Astrocyte of the hippocampus (primary cell): ENCODE data around the gene CEP152.
"Not testable (repeated sequence)": the region's sequence is repeated elsewhere in the genome, so short reads cannot be mapped to it uniquely, and the experiment has no call there.

Experiments used
- DNase-seq: peaks from one replicate; pipeline ENCODE4 v3.0.0; 2011; ENCODE audit warnings: low read depth, low spot score

CEP152 gene

DNA sequence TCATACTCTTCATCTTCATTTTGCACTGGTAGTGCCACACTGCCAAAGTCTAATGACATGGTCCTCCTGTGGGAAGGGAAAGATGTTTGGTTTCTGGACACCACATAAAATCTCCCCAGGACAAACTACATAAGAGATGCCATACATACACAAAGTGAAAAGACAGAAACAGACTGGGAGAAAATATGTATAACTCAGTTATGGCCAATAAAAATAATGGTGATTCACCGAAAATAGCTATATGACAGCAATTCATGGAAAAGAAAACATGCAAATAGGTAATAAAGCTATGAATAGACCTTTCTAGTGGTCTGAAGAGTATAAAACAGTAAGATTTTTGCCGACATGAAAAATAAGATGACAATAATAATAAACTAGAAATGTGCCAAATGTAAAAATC lies 5.3 kb downstream of the CEP152 start:
- DNase-seq, result no peak

DNA sequence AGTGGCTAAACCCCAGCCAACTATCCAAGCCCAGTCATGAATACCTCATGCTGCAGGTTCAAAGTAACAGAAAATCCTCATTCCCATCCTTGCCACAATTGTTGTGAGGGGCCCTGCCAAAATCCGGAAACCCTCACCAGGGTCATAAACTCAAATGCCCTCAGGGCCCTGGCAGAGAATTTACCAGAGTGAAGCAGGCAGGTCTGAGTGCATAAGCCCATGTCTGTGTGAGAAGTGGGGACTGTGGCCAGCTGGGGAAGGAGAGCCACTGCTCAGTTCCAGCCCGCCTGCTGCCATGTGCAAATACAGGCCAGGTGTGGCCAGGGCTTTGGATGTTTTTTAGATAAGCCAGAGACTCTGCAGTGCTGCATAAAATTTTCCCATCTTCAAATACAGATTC lies 7.0 kb downstream of the CEP152 start:
- no peak for DNase-seq

DNA sequence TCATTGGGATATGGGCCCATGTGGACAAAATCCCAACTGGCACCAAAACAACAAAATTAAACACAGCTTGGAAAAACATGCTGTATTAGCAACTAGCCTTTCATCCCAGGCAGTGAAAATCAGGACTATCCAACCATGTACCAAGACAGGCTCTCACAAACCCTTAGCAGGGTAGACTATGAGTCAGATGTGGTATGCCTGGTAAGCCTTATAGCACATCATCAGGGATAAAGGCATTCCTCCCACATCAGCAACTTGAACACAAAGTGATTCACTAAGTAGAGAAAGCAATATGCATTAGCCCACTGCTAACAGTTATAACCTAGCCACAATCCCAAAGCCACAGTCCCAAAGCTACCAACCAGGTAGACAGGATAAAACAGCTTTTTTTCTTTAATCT lies 8.0 kb downstream of the CEP152 start:
- peak; percentile 93 for DNase-seq

DNA sequence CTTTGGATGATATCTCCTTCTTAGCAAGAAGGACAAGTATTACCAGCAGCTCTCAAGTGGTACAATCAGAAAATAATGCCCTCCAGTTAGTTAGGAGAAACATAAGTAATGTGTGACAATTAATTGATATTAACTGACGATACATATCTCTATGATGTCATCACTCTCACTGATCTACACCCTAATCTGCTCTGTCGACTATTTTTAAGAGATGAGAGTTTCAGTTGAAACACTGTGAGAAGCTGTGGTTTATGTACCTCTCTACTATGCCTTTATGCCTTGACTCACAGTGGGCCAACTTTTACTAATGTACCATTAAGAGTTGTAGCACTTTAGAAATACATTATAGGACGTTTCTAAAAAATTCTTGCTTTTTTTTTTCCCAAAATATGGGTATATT lies 8.6 kb downstream of the CEP152 start:
- no peak for DNase-seq

DNA sequence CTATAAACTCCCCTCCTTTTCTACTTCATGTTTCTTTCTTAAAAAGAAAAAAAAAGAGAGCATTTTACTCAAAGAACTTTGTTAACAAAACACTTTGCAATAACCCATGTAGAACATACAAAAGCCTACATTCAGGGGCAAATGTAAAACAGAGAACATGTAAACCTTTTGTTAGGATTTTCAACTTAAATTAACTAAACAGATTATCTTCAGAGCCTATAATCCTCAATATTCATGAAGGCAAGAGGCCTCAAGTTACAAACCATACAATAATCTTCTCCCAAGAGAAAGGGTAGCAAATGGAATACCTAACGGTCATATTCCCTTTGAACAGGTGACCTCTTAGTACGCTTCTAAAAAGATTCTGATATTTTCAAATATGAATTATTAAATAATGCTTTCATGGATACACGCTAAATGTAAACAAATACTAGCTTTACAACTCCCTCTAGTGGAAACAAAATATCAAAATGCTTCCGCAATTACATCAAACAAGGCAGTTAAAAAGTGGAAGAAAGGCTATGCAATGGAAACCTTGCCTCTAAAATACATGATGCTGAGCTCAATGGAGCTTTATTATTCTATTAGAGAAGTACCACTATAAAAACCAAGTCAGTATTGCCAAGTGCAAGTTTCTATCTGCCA lies 9.9 kb downstream of the CEP152 start:
- DNase-seq, result peak; percentile 38

DNA sequence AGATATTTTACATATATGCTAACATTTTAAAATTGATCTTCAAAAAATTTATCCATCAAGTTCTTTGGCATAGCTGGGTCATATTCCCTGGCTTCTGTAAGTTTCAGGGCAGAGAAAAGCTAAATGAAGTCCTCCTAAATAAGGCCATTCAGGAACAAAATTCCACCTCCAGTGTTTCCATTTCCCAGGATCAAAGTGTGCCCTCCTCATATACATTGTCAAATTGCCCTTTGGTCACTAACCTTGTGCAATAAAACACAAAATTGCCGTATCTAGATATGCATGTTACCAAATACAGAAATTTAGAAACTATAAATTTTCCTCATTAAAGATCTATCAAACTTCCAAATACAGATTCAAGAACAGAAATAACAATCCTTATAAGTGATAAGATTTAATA lies 10.6 kb downstream of the CEP152 start:
- no peak for DNase-seq

DNA sequence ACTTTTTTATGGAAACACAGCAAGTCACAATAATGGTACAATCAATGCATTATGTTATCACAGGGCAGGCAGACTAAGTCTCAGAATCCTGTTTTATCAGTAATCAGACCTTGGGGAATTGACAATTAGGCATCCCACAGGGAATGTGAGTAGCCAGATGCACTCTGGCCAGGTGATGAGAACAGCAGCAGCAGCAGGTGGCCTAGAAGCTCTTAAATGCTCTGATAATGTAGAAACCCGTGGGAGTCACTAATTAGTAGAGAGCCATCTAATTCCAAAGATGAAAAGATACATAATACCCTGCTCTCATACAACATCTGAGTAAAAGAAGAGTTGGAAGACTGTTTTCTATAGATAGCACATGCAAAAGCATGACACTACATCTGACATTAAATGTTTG lies 12.6 kb downstream of the CEP152 start:
- no peak for DNase-seq

DNA sequence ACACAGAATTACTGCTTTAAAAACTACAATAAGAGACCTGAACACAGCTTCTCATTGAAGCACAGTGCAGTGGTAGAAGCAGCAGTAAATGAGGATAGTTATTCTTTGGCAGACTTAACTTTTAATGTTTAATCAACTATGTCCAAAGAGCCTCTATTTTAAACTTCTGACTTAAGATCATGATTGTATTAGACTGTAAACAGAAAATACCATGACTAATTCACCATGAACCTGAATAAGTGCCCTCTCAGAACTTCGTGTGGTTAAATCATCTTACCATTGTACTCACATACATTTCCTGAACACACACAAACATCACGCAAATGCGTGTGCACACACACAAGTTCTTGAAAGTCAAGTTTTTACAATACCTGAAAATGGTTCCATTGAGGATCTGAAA lies 13.9 kb downstream of the CEP152 start:
- peak; percentile 41 for DNase-seq

DNA sequence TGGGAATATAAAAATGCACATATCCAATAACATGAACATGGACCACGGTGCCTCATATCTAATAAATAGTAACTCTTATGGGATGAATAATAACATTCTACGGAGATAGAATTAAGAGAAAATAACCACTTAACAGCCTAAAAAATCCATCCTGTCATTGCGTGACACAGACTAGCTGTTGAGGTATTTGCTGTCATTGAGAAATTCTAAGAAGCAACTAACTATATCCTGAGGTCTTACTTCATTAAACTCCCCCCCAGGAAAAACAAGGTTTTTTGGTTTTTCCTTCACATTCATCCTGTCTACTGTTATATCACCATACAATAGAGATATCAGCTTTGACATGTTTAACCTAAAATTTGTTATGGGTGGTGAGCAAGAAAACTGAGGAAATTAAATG lies 14.3 kb downstream of the CEP152 start:
- DNase-seq, result no peak

DNA sequence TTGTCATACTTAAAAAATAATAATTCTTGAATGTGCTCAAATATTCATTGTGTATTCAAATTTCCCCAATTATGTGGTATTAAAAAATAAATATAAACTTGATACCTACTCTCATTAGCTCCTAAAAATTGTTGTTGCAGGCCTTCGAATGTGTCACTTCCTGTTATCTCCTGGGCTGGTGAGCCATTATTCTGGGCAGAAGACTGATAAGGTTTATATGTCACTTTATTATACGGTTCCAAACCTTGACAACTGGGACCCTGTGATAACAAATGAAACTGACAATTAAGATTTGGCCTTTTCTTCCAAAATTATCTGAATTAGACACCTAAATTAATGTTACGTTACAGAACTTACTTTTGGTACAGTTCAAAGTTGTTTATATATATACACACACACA lies 15.0 kb downstream of the CEP152 start:
- no peak for DNase-seq

DNA sequence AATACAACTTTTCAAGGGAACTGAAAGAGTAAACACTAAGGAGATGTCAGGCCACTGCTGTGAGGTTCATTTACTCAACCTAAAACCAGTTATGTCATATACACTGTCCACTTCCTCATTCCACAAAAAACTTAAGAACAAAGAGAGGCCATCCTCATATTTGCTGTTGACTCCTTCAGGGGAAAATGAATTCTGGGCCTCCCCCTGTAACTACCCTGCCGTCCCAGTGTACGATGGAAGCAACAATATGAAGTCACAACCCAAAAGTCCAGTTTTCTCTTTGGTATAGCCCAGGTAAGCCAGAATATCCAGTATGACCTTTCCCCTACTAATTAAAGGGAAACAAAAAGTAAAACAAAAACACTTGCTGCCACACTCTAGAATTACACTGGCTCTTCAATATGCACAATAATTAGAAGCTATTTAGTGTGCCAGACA lies 16.2 kb downstream of the CEP152 start:
- no peak for DNase-seq

DNA sequence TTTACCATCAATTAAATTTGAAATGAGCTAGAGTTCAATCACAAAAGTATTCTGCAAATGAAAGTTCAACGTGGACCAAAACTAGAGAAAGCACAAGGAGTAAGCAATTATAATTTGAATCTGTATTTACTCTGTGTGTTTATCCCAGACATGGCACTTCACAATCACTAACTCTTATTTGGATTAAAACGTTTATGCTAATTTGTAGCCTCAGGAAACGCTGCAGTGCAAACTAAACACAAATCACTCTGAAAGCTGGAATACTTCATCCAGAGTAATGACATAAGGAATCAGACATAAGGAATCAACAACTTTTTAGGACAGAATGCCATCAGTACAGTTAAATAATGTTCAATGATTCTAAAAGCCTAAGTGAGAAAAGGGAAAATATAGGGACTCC lies 18.5 kb downstream of the CEP152 start:
- no peak for DNase-seq

DNA sequence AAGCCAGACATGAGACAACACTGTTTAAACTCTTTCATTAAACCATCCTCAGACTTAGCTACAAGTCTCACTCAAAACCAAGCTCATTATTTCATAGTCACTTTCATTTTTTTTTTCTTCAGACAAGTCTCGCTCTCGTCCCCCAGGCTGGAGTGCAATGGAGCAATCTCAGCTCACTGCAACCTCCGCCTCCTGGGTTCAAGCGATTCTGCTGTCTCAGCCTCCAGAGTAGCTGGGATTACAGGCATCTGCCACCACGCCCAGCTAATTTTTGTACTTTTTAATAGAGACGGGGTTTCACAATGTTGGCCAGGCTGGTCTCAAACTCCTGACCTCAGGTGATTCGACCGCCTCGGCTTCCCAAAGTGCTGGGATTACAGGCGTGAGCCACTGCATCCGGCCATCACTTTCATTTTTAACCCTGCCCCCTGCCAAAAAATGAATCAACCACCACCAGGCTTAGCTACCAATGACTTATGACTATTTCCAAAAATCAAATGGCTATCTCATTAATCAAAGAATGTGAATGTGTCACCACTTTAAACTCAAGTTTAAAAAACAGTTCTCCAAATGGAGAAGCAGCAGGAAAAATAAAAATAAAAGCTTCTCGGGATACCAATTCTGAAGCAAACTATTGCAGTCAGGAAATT lies 20.3 kb downstream of the CEP152 start:
- DNase-seq, result not testable (repeated sequence)

DNA sequence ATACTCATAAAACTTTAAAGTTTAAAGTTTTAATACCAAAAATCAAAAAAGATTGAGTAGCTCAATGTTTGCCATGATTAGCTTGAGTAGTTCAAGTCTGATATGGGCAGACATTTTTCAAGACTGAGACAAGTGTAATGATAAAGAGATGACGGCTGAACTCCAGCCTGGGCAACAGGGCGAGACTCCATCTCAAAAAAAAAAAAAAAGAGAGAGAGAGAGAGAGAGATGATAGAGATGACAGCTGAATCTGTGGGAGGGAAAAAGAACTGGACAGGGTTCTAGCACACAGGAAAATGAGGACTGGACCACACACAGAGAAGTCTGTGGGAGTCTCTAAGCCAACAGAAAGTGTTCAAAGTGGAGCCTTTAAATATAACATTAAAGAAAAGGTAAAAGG lies 25.2 kb downstream of the CEP152 start:
- no peak for DNase-seq

DNA sequence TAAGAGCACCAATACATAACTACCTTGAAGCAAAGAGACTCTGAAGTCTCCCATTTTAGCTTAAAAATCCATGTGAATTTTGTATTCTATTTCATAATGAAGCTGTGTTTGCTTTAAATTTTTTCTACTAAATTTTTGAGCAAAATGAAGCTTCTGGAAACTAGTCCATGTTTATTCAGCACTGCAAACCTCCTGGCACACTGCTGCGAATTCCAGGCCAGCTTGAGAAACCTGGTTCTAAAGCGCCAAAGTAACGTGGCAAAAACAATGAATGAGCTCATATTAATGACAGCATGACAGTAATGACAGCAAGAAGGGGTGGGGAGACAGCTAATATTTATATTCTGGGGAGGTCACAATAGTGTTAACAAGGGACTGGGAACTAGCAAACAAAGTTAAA lies 25.7 kb downstream of the CEP152 start:
- peak; percentile 37 for DNase-seq

DNA sequence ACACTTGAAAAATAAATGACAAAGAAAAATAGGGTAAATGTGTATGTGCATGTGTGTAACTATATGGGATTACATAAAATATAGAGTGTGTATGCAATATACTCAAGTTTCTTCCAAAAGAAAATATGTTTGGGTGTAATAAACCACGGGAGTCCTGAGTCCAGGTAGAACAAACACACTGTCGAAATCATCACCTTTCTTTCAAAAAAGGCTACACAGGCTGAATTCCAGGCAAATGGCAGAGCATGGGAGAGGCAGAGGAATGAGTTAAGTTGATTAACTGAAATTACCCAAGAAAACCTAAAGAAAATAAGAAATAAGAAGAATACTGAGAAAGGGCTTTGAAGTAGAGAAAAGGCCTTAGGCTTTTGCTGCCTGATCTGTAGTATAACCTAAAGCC lies 26.1 kb downstream of the CEP152 start:
- no peak for DNase-seq

DNA sequence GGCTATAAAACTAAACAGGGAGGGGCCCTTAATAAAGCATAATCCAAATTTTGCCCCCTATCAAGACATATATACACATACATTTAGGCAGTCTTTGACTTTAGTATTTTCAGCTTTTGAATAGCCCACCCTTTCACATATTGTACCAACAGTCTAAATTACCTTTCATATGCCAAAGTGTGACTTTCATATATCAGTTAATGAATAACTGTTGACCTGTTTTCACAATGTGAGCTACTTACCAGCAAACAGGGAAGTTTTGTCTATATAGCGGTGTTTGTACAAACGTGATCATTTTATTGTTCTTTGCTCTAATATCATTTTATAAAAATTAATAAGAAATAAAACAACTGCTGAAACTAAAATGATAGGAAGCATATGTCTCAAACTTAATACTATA lies 28.0 kb downstream of the CEP152 start:
- DNase-seq, result no peak

DNA sequence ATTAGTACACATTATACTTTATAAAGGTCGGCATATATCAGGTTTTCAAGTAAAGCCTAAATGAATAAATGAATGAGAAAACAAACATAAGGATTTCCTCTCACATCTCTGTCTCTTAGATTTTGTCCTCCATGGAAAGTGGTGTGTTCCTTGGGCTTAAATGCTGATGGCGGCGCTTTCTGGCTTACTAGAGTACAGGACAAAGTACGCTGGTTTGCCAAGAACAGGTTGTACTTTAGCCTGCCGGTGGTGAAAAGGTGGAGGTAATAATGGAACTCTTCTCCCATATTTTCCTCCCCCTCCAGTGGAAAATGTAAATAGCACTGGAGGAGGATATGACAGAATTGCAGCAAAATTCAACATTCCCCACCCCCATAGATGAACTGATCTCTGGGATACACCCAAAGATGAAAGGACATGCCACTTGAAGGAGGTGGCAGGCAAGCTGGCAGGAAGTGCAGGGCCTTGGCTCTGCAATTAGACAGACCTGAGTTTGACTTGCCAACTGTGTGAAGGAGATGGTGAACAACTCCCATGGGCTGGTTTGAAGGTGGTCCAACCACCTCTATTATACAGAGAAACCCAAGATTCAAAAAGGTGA lies 29.3 kb downstream of the CEP152 start:
- DNase-seq, result no peak

DNA sequence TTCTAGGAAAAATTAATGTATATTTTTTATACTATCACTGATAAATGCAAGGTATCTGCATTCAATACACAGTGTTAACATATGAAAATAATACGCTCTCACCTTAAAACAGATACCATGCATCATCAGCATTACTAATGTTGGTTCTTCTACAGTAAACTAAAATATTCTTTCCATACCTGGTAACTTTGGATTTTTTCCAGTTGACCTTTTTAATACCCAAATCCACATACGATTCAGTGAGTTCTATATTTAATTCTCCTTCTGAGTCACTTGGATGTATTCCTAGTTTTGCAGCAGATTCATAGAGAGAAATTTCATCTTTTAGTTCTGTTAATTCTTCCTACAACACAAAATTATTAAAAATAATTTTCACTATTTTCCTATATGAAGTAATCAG lies 29.9 kb downstream of the CEP152 start:
- no peak for DNase-seq

DNA sequence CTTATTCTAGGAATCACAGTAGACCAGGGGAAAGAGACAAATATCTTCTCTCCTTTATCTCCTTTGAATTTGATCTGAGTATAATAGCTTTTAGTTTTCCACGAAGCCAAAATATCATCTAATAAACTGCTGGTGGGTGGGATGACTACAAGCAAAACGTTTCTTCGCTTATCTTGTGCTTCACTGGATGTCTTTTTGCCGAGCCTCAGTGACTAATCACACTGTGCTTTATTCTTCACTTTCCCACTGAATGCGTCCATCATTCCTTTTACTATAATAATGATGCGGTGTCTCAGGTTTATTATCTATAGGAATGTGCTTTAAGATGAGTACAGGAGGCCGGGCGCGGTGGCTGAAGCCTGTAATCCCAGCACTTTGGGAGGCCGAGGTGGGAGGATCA lies 32.5 kb downstream of the CEP152 start:
- DNase-seq, result no peak

DNA sequence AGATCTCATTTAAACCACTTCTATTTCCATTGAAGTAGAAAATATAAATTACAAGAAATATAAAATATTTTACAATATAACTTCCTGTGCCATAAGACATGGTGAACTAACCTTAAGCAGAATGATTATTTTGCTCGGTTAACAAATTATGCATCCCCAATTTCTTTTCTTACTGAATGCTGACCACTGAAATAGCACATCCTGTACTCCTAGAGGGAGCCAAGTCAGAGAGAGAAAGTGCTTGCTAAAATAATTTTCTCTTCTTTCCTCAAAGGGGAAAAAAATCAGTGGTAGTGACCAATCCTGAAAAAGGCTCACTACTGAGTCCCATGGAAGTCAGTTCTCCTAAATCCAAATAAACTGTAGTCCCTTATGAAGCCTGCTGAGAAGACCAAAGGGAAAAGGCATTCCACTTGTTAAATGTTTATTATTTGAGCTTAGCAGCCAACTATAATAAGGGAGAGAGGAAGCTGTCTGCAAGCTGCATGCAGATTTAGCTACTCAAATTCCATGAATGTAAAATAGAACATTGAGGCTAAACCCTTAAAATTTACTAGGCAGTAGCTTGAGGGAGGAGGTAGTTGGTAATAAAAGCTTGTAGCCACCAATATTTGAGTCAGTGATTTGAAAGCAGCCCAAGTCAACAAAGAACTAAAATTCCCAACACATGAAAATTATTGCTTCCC lies 33.1 kb downstream of the CEP152 start:
- peak; percentile 19 for DNase-seq

DNA sequence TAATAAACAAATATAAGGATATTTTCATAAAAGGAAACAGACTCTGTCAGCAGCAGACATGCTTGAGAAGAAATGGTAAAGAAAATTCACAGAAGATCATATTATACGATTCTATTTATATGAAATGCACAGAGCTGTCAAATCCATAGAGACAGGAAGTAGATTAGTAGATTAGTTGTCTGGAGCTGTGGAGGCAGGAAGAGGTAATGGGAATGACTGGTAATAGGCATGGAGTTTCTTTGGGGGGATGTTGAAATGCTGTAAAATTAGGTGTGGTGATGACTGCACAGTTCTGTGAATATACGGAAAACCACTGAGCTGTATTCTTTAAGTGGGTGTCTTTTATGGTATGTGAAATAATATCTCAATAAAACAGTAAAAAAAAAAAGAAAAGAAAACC lies 35.3 kb downstream of the CEP152 start:
- no peak for DNase-seq

DNA sequence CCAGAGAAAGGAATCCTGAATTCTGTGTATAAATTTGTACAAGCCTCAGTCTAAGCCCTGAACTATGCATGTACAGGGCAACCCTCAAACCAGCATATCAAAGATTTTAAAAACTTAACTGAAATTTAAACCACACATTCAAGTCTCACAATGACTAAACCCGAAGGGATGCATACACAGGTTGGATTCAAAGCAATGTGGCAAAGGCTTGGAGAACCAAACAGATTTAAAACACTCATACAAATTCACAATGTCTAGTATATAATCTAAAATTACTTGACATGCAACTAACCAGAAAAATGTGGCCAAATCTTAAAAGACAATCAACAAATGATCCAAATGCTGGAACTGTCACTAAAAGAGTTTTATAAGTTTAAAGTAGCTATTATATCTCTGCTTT lies 36.4 kb downstream of the CEP152 start:
- DNase-seq, result peak; percentile 32
